Mononuclear cell (primary cell): ENCODE measurements around the gene PRPS1. TPM values are rescaled to one million over a fixed set of nuclear protein-coding genes. Genes with fewer than 3 reads are reported as not detected.
A peak's percentile ranks its signal among the peaks of the same experiment; 100 is the strongest.
"Not testable (repeated sequence)": the region's sequence is repeated elsewhere in the genome, so short reads cannot be mapped to it uniquely, and the experiment has no call there.

Experiments used
- H3K27me3 ChIP-seq: 2 replicates; pipeline ENCODE4 v1.6.0; 2011; ENCODE audit warnings: low read length, control low read depth; ENCODE audit not compliant: insufficient read depth
- H3K4me1 ChIP-seq: 2 replicates; pipeline ENCODE4 v1.5.1; 2011; ENCODE audit warnings: mild to moderate bottlenecking, low read length, control low read depth; ENCODE audit not compliant: insufficient read depth
- H3K4me3 ChIP-seq: 2 replicates; pipeline ENCODE4 v1.5.1; 2011; ENCODE audit warnings: mild to moderate bottlenecking, low read length, moderate library complexity
- H3K9me3 ChIP-seq: 2 replicates; pipeline ENCODE4 v1.5.1; 2011; ENCODE audit warnings: low read depth, mild to moderate bottlenecking, control low read depth, low read length
- total RNA-seq: library from RNA; depleted of rRNA; stranded (reverse); fragments of >200 nt; gene quantifications from one replicate; pipeline ENCODE4 v1.2.3, GENCODE V29; 2012

PRPS1 gene
- total RNA-seq, 1 donor = 44.0 TPM

GRCh38 chrX:107659286-107659685, 31.0 kb downstream of the PRPS1 start:
- H3K9me3 ChIP-seq = no peaks in the 10 kb centered on the region
- no peaks in the 10 kb centered on the region for H3K27me3 ChIP-seq
- no peak overlapping the region for H3K4me3 ChIP-seq
- peaks cover 11% of the 10 kb centered on the region for H3K4me1 ChIP-seq

DNA sequence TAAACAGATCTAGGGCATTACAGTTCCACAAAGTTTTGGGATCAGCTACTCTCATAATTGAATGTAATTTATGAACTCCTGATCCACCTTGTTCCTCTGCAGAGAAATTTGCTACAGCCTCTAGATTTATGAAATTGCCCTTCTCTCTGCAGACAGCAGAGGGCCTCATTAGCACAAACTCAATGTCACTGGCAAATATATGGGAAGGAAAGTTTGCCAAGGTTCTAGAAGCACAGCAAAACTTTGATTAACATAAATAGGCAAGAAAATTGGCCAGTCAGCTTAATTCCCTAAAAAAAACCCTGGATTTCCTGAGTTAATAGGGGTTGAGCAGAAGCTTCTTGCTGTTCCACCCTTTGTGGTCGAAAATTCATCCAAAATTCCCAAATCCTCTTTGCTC, 31.5 kb downstream of the PRPS1 start:
- no peak overlapping the region for H3K4me3 ChIP-seq
- no peaks in the 10 kb centered on the region for H3K9me3 ChIP-seq
- no peaks in the 10 kb centered on the region for H3K27me3 ChIP-seq
- H3K4me1 ChIP-seq = peaks cover 6% of the 10 kb centered on the region

GRCh38 chrX:107662145-107662544, 33.8 kb downstream of the PRPS1 start:
- H3K4me3 ChIP-seq = no peak overlapping the region
- H3K9me3 ChIP-seq = no peaks in the 10 kb centered on the region
- H3K27me3 ChIP-seq = no peaks in the 10 kb centered on the region
- H3K4me1 ChIP-seq = no peaks in the 10 kb centered on the region

GRCh38 chrX:107662824-107663223, 34.5 kb downstream of the PRPS1 start:
- Histone ChIP-seq H3K9me3 (no peaks in the 10 kb centered on the region), H3K4me3 (no peak overlapping the region), H3K27me3 (no peaks in the 10 kb centered on the region), H3K4me1 (no peaks in the 10 kb centered on the region)

GRCh38 chrX:107666931-107667330, 38.6 kb downstream of the PRPS1 start:
- no peaks in the 10 kb centered on the region for H3K9me3 ChIP-seq
- no peaks in the 10 kb centered on the region for H3K27me3 ChIP-seq
- H3K4me1 ChIP-seq = no peaks in the 10 kb centered on the region
- H3K4me3 ChIP-seq = no peak overlapping the region

- Histone ChIP-seq H3K4me1 (no peaks in the 10 kb centered on the region), H3K27me3 (no peaks in the 10 kb centered on the region), H3K4me3 (no peak overlapping the region), H3K9me3 (no peaks in the 10 kb centered on the region)
Observed at GRCh38 chrX:107667426-107667825, 39.1 kb downstream of the PRPS1 start.

DNA sequence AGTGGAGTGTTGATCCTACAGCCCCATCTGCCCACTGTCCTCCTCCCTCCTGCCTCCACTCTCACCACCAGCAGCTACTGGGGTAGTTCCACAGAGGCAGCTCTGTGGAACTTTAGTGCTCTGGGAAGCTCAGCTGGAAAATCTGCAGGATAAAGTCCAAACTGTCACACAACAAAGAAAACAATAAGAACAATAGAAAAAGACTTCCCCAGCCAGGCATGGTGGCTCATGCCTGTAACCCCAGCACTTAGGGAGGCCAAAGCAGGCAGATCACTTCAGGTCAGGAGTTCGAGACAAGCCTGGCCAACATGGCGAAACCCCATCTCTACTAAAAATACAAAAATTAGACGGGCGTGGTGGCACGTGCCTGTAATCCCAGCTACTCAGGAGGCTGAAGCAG, 40.4 kb downstream of the PRPS1 start:
- peaks cover 11% of the 10 kb centered on the region for H3K4me1 ChIP-seq
- H3K4me3 ChIP-seq, H3K9me3 ChIP-seq, H3K27me3 ChIP-seq: not testable (repeated sequence)

DNA sequence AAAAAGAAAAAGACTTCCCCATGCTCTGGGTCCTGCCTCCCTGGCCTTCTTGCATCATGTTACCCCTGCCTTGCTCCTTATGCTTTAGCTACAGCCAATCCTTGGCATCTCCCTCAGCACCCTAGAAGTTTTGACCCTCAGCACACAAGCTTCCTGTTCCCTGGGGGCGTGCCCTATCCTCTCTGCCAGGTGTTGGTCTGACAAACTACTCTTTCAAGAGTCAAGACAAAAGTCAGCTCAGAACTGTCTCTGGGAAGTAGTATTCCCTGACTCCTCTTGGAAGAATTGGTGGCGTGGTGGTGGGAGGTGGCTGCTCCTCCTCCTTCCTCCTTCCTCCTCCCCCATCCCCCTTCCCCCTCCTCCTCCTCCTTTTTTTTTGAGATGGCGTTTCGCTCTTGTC, 41.0 kb downstream of the PRPS1 start:
- H3K27me3 ChIP-seq = no peaks in the 10 kb centered on the region
- H3K4me3 ChIP-seq = no peak overlapping the region
- H3K4me1 ChIP-seq = peaks cover 16% of the 10 kb centered on the region
- no peaks in the 10 kb centered on the region for H3K9me3 ChIP-seq

- Histone ChIP-seq H3K4me3 (no peak overlapping the region), H3K4me1 (peaks cover 24% of the 10 kb centered on the region), H3K9me3 (no peaks in the 10 kb centered on the region), H3K27me3 (no peaks in the 10 kb centered on the region)
Observed at GRCh38 chrX:107669885-107670628, 41.7 kb downstream of the PRPS1 start.

GRCh38 chrX:107671256-107671655, 42.9 kb downstream of the PRPS1 start:
- H3K9me3 ChIP-seq, H3K27me3 ChIP-seq, H3K4me3 ChIP-seq: not testable (repeated sequence)
- peaks cover 36% of the 10 kb centered on the region for H3K4me1 ChIP-seq

- no peaks in the 10 kb centered on the region for H3K9me3 ChIP-seq
- H3K4me1 ChIP-seq = peaks cover 48% of the 10 kb centered on the region
- H3K27me3 ChIP-seq = no peaks in the 10 kb centered on the region
- no peak overlapping the region for H3K4me3 ChIP-seq
Observed at GRCh38 chrX:107672955-107673378, 44.7 kb downstream of the PRPS1 start.

GRCh38 chrX:107673431-107673830, 45.1 kb downstream of the PRPS1 start:
- peaks cover 52% of the 10 kb centered on the region for H3K4me1 ChIP-seq
- H3K27me3 ChIP-seq = no peaks in the 10 kb centered on the region
- no peak overlapping the region for H3K4me3 ChIP-seq
- H3K9me3 ChIP-seq = no peaks in the 10 kb centered on the region

DNA sequence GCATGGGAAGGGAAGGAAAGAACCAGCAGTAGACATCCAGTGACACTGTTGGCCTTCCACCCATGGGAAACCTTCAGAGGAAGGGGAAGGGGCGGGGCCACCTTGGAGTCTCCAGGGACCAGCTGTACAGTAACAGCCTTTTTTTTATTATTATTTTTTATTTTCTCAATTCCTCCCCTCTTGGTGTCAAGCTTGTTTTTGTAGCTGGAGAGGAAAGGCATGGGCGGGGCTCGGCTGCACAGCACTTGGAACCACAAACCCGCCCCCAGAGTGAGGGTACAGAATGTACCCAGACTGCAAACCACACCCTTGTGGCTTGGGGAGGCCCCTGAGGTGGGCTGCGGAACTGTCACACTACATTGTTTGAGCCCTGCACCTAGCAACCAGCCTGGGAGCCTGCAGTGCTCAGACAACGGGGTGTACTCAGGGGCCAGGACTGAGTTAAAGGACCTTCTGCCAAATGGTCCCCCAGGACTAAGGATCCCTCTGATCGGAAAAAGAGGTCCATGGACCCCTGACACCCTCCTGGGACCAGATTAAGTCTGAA, 45.7 kb downstream of the PRPS1 start:
- no peak overlapping the region for H3K4me3 ChIP-seq
- no peaks in the 10 kb centered on the region for H3K9me3 ChIP-seq
- H3K4me1 ChIP-seq = peaks cover 58% of the 10 kb centered on the region
- no peaks in the 10 kb centered on the region for H3K27me3 ChIP-seq

GRCh38 chrX:107674480-107675364, 46.4 kb downstream of the PRPS1 start:
- no peaks in the 10 kb centered on the region for H3K9me3 ChIP-seq
- H3K27me3 ChIP-seq = no peaks in the 10 kb centered on the region
- H3K4me1 ChIP-seq = peaks cover 65% of the 10 kb centered on the region
- H3K4me3 ChIP-seq = no peak overlapping the region

GRCh38 chrX:107675365-107675654, 47.0 kb downstream of the PRPS1 start:
- H3K4me1 ChIP-seq = peaks cover 67% of the 10 kb centered on the region
- H3K27me3 ChIP-seq = no peaks in the 10 kb centered on the region
- H3K4me3 ChIP-seq = peak overlapping the region; percentile 60
- H3K9me3 ChIP-seq = no peaks in the 10 kb centered on the region
